Bronchial epithelial cell (primary cell): ENCODE measurements around the gene SMARCA5. TPM values are rescaled to one million over a fixed set of nuclear protein-coding genes. Genes with fewer than 3 reads are reported as not detected.

Experiments used
- DNase-seq: peaks from one replicate; pipeline ENCODE4 v3.0.0-alpha.2; 2010; ENCODE audit warnings: low read depth
- FAIRE-seq: peaks from 2 replicates; lab custom pipeline; 2011; peaks lifted over from hg19 to GRCh38; lab: Jason Lieb, UNC
- H3K27me3 ChIP-seq: 2 replicates; pipeline ENCODE4 v1.5.1; 2011; ENCODE audit warnings: low read length; ENCODE audit not compliant: control insufficient read depth, insufficient read depth
- H3K36me3 ChIP-seq: 2 replicates; pipeline ENCODE4 v1.5.1; 2011; ENCODE audit warnings: low read length; ENCODE audit not compliant: control insufficient read depth, insufficient read depth
- H3K4me3 ChIP-seq: 2 replicates; pipeline ENCODE4 v1.5.1; 2011; ENCODE audit warnings: mild to moderate bottlenecking, low read depth, low read length, control low read depth
- total RNA-seq: library from RNA; depleted of rRNA; stranded (reverse); fragments of >200 nt; gene quantifications from 2 replicates; pipeline ENCODE4 v1.2.1, GENCODE V29; 2014
- TF ChIP-seq, protein P1 (sequence below): IDR thresholded peaks from 2 replicates; pipeline ENCODE4 v1.5.1; 2011; ENCODE audit warnings: mild to moderate bottlenecking, moderate library complexity, low read length, control low read depth, inconsistent platforms; ENCODE audit not compliant: insufficient read depth, severe bottlenecking

The SMARCA5 gene
- total RNA-seq, 1 donor from 2014 or later: 25.3 TPM

- TF ChIP-seq, protein P1, sequence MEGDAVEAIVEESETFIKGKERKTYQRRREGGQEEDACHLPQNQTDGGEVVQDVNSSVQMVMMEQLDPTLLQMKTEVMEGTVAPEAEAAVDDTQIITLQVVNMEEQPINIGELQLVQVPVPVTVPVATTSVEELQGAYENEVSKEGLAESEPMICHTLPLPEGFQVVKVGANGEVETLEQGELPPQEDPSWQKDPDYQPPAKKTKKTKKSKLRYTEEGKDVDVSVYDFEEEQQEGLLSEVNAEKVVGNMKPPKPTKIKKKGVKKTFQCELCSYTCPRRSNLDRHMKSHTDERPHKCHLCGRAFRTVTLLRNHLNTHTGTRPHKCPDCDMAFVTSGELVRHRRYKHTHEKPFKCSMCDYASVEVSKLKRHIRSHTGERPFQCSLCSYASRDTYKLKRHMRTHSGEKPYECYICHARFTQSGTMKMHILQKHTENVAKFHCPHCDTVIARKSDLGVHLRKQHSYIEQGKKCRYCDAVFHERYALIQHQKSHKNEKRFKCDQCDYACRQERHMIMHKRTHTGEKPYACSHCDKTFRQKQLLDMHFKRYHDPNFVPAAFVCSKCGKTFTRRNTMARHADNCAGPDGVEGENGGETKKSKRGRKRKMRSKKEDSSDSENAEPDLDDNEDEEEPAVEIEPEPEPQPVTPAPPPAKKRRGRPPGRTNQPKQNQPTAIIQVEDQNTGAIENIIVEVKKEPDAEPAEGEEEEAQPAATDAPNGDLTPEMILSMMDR: no peak
- Histone ChIP-seq H3K4me3 (no peak overlapping the region), H3K27me3 (no peaks in the 10 kb centered on the region), H3K36me3 (peaks cover 5% of the 10 kb centered on the region)
- no peak for FAIRE-seq
- no peak for DNase-seq
Measured at GRCh38 chr4:143539670-143540023, 26.1 kb downstream of the SMARCA5 start.

- Histone ChIP-seq H3K36me3 (peaks cover 4% of the 10 kb centered on the region), H3K4me3 (no peak overlapping the region), H3K27me3 (no peaks in the 10 kb centered on the region)
- FAIRE-seq (no peak), DNase-seq (no peak)
- TF ChIP-seq, protein P1: no peak
Measured at GRCh38 chr4:143549928-143550327, 36.4 kb downstream of the SMARCA5 start.

DNA sequence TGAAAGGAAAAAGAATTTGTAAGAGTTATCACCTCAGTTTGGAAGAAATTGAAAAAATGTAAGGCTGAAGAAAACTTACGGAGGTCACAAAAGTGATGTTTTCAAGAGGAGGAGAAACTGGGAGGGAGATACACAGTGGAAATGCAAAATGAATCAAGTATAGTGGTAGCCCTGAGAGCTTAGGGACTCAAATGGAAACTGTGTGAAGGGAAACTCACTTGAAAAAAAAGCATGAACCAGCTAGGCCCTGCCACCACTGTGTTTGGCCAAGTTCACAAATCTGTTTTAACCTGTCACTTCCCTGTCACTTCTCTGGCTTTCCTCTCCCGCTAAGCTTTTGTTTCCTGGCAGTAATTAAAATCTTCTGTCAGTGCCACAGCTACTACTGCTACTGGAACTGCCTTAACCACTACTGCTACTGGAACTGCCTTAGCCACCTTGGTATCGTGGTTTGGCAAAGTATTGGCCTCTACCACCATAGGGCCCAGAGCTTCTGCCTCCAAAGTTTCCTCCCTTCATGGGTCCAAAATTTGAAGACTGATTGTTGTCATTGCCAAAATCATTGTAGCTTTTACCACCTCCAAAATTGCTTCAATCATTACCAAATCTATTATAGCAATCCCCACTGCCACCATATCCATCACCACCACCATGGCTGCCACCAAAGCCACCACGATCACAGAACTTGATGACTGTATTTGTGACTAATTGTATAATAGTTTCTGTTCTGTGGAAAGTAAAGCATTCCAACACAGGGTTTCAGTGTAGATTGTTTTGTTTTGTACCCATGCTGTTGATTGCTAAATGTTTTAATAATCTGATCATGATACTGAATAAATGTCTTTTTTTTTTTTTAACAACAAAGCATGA is 41.5 kb downstream of the SMARCA5 start:
- DNase-seq (no peak), FAIRE-seq (no peak)
- TF ChIP-seq, protein P1: no peak
- H3K4me3 ChIP-seq: no peak overlapping the region
- no peaks in the 10 kb centered on the region for H3K27me3 ChIP-seq
- no peaks in the 10 kb centered on the region for H3K36me3 ChIP-seq

DNA sequence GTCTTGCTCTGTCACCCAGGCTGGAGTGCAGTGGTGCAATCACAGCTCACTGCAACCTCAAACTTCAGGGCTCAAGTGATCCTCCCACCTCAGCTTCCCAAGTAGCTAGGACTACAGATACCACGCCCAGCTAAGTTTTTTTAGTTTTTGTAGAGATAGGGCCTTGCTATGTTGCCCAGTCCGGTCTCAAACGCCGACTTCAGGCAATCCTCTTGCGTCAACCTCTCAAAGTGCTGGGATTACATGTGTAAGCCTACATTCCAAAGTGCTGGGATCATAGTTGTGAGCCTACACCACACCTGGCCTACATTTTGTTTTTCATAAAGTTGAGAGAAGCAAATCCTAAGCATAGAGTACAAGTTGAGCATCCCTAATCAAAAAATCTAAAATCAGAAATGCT is 42.2 kb downstream of the SMARCA5 start:
- FAIRE-seq (no peak), DNase-seq (peak; percentile 73)
- Histone ChIP-seq H3K27me3 (no peaks in the 10 kb centered on the region), H3K4me3 (no peak overlapping the region), H3K36me3 (no peaks in the 10 kb centered on the region)
- TF ChIP-seq, protein P1: no peak

- DNase-seq: no peak
- no peaks in the 10 kb centered on the region for H3K27me3 ChIP-seq
- no peak overlapping the region for H3K4me3 ChIP-seq
- no peak for FAIRE-seq
- TF ChIP-seq, protein P1: no peak
- no peaks in the 10 kb centered on the region for H3K36me3 ChIP-seq
Measured at GRCh38 chr4:143558286-143558685, 44.8 kb downstream of the SMARCA5 start.
